IMR-90 (cell line): Measurements from ENCODE around the gene TBPL2. TPM values are rescaled to one million over a fixed set of nuclear protein-coding genes. Genes with fewer than 3 reads are reported as not detected.
"Not testable (repeated sequence)": the region's sequence is repeated elsewhere in the genome, so short reads cannot be mapped to it uniquely, and the experiment has no call there.

Experiments used
- ATAC-seq: fragments of 200-7000 bp; cut with Tn5 transposase; 2 replicates; pipeline ENCODE4 v1.9.1; 2020; ENCODE audit warnings: low read depth, mild to moderate bottlenecking, moderate library complexity
- BruUV-seq: library from RNA; stranded (reverse); fragments of 400-500 nt; replicated peaks from 2 replicates; lab custom pipeline; 2021; lab: Mats Ljungman, UMichigan
- CTCF ChIA-PET: fragments of 300-600 bp; formaldehyde crosslinking; extraction: SDS; loops from one replicate; lab custom pipeline; 2021; ENCODE audit warnings: antibody characterized with exemption; lab: Yijun Ruan, JAX
- POLR2A ChIA-PET: fragments of 300-600 bp; sonication (Branson Sonifier 250); formaldehyde crosslinking; loops from one replicate; lab custom pipeline; 2022; ENCODE audit warnings: antibody characterized with exemption; ENCODE audit not compliant: unreplicated experiment; lab: Charles Lee
- DNase-seq: peaks from one replicate; pipeline ENCODE4 v3.0.0; 2013
- H2AFZ ChIP-seq: replicated peaks from 2 replicates; pipeline ENCODE3; 2013; ENCODE audit warnings: low read length, mild to moderate bottlenecking; ENCODE audit not compliant: poor library complexity
- H2AK5ac ChIP-seq: 2 replicates; pipeline ENCODE4 v1.6.1; 2013; ENCODE audit warnings: low read depth, low read length, inconsistent platforms
- H2AK9ac ChIP-seq: replicated peaks from 2 replicates; pipeline ENCODE3; 2013; ENCODE audit warnings: mild to moderate bottlenecking, low read depth, low read length, moderate library complexity; ENCODE audit not compliant: poor library complexity
- H2BK120ac ChIP-seq: 2 replicates; pipeline ENCODE4 v1.6.1; 2013; ENCODE audit warnings: low read depth, low read length, inconsistent platforms
- H2BK15ac ChIP-seq: 3 replicates; pipeline ENCODE4 v1.6.1; 2013; ENCODE audit warnings: low read depth, low read length, inconsistent platforms
- H2BK20ac ChIP-seq: 2 replicates; pipeline ENCODE4 v1.6.1; 2013; ENCODE audit warnings: low read depth, mild to moderate bottlenecking, inconsistent platforms, low read length, moderate library complexity
- H2BK5ac ChIP-seq: 2 replicates; pipeline ENCODE4 v1.6.1; 2013; ENCODE audit warnings: mild to moderate bottlenecking, low read depth, low read length, inconsistent platforms; ENCODE audit not compliant: poor library complexity, severe bottlenecking
- H3K14ac ChIP-seq: replicated peaks from 2 replicates; pipeline ENCODE4 v1.6.1; 2013; ENCODE audit warnings: low read depth, low read length, inconsistent platforms
- H3K18ac ChIP-seq: 2 replicates; pipeline ENCODE4 v1.6.1; 2013; ENCODE audit warnings: low read depth, low read length, control low read depth
- H3K23ac ChIP-seq: 2 replicates; pipeline ENCODE4 v1.6.1; 2013; ENCODE audit warnings: low read depth, low read length, inconsistent platforms
- H3K27ac ChIP-seq: 2 replicates; pipeline ENCODE4 v1.5.1; 2013; ENCODE audit warnings: mild to moderate bottlenecking, control low read depth, low read length; ENCODE audit not compliant: insufficient read depth
- H3K27me3 ChIP-seq: 2 replicates; pipeline ENCODE4 v1.6.1; 2013; ENCODE audit warnings: low read length; ENCODE audit not compliant: control insufficient read depth, insufficient read depth
- H3K36me3 ChIP-seq: 2 replicates; pipeline ENCODE4 v1.6.1; 2013; ENCODE audit warnings: low read length, mixed read lengths; ENCODE audit not compliant: control insufficient read depth, insufficient read depth
- H3K4ac ChIP-seq: 2 replicates; pipeline ENCODE4 v1.6.1; 2013; ENCODE audit warnings: low read depth, low read length, inconsistent platforms
- H3K4me1 ChIP-seq: 2 replicates; pipeline ENCODE4 v1.6.1; 2013; ENCODE audit warnings: low read length, mixed read lengths; ENCODE audit not compliant: control insufficient read depth, insufficient read depth
- H3K4me2 ChIP-seq: 2 replicates; pipeline ENCODE4 v1.6.1; 2013; ENCODE audit warnings: low read depth, mild to moderate bottlenecking, control low read depth, low read length, moderate library complexity
- H3K4me3 ChIP-seq: 2 replicates; pipeline ENCODE4 v1.5.1; 2013; ENCODE audit warnings: low read depth, mild to moderate bottlenecking, control low read depth, low read length, moderate library complexity; ENCODE audit not compliant: insufficient read depth
- H3K56ac ChIP-seq: 2 replicates; pipeline ENCODE4 v1.6.1; 2013; ENCODE audit warnings: low read length, inconsistent platforms; ENCODE audit not compliant: insufficient read depth; ENCODE audit errors: extremely low read depth
- H3K79me1 ChIP-seq, 2 experiments: 2 replicates each; pipeline ENCODE4 v1.6.1; 2013; ENCODE audit warnings: low read length in 2 of 2, inconsistent platforms in 1 of 2, low read depth in 1 of 2
- H3K9ac ChIP-seq: 2 replicates; pipeline ENCODE4 v1.6.1; 2013; ENCODE audit warnings: low read depth, low read length, control low read depth
- H3K9me1 ChIP-seq: 2 replicates; pipeline ENCODE4 v1.6.1; 2013; ENCODE audit warnings: low read length, inconsistent platforms; ENCODE audit not compliant: insufficient read depth
- H3K9me3 ChIP-seq: 2 replicates; pipeline ENCODE4 v1.6.1; 2013; ENCODE audit warnings: low read length; ENCODE audit not compliant: control insufficient read depth, insufficient read depth
- H4K20me1 ChIP-seq: 2 replicates; pipeline ENCODE4 v1.6.1; 2013; ENCODE audit warnings: low read length, inconsistent platforms; ENCODE audit not compliant: insufficient read depth
- H4K5ac ChIP-seq: 2 replicates; pipeline ENCODE4 v1.6.1; 2013; ENCODE audit warnings: mild to moderate bottlenecking, low read depth, low read length, control low read depth
- H4K8ac ChIP-seq, 2 experiments: 2 replicates each; pipeline ENCODE4 v1.6.1; 2013; ENCODE audit warnings: low read depth in 2 of 2, low read length in 2 of 2, control low read depth in 1 of 2, inconsistent platforms in 1 of 2
- H4K91ac ChIP-seq: 2 replicates; pipeline ENCODE4 v1.6.1; 2013; ENCODE audit warnings: low read depth, low read length, inconsistent platforms; ENCODE audit not compliant: insufficient read depth
- CTCF ChIP-seq: conservative IDR thresholded peaks from 2 replicates; pipeline ENCODE4 v1.5.1; 2012; ENCODE audit warnings: mild to moderate bottlenecking, low read depth, low read length, improper control_type of control experiment
- WGBS, 2 experiments: methylation state at CpG; one replicate each; pipeline versions ENCODE4 v1.1.5 to v1.1.7; 2013; ENCODE audit warnings: missing lambda C conversion rate in 2 of 2; ENCODE audit not compliant: insufficient read length in 1 of 2; ENCODE audit errors: extremely low coverage in 2 of 2; 5-methylcytosine and 5-hydroxymethylcytosine counted together
- dilution Hi-C: fragments of 300-500 bp; cut with HindIII; formaldehyde crosslinking; loops from one replicate; pipeline ENCODE4 v1.14.3; 2018; ENCODE audit warnings: low sequenced_read_pairs; ENCODE audit not compliant: unreplicated experiment
- in situ Hi-C: fragments of 300-500 bp; cut with MboI; formaldehyde crosslinking; loops from 3 replicates; pipeline ENCODE4 v1.14.3; 2019; ENCODE audit warnings: low sequenced_read_pairs, inconsistent platforms, mixed read lengths
- intact Hi-C: fragments of 100-400 bp; cut with micrococcal nuclease; formaldehyde crosslinking; loops from 2 replicates; pipeline ENCODE4 v1.10.0; 2022
- polyA plus RNA-seq, 3 experiments: library from polyadenylated mRNA; depleted of rRNA; stranded (reverse); fragments of >200 nt; gene quantifications; 2 replicates each; pipeline ENCODE4 v1.2.3, GENCODE V29; 2012; ENCODE audit warnings: low replicate concordance in 1 of 3
- total RNA-seq: library from RNA; depleted of rRNA; stranded (reverse); fragments of >200 nt; gene quantifications from 2 replicates; pipeline ENCODE4 v1.2.3, GENCODE V29; 2012

The TBPL2 gene
- total and polyA plus RNA-seq, 2 of the 4 experiments (the other 2 are of a cell fraction) = not detected

- TF ChIP-seq CTCF = no peak
Measured at GRCh38 chr14:55383541-55384140, 56.8 kb downstream of the TBPL2 start (continued).

DNA sequence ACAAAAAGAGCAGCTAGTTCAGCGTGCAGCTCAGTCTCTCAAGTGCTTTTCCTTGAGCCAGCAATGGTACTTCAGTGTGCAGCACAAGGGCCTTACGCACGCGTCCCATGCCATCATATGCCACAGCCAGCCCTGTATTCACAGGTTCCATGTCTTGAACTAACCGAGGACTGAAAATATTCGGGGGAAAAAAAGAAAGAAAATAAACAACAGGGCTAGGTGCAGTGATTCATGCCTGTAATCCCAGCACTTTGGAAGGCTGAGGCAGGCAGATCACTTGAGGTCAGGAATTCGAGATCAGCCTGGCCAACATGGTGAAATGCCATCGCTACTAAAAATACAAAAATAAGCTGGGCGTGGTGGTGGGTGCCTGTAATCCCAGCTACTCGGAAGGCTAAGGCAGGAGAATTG, 57.4 kb downstream of the TBPL2 start:
- H2BK5ac ChIP-seq = peak overlapping the region; percentile 75
- peaks cover 28% of the 10 kb centered on the region for H3K36me3 ChIP-seq
- peaks cover 13% of the 10 kb centered on the region for H3K9me1 ChIP-seq
- H4K20me1 ChIP-seq, H3K56ac ChIP-seq, H2AK9ac ChIP-seq, intact Hi-C loops, H3K9ac ChIP-seq, H2AFZ ChIP-seq, H3K9me3 ChIP-seq, in situ Hi-C loops, BruUV-seq, dilution Hi-C loops, H3K27me3 ChIP-seq, H4K91ac ChIP-seq, POLR2A ChIA-PET, H3K4me3 ChIP-seq, H3K23ac ChIP-seq, H3K14ac ChIP-seq: not testable (repeated sequence)
- WGBS, 2 experiments = no CpG with 5 or more reads among the region's 10 CpGs
- peak overlapping the region; percentile 27 for H3K4me2 ChIP-seq
- peaks cover 3 to 23% of the 10 kb centered on the region in 2 experiments; a peak in 2 of 4 replicates for H3K79me1 ChIP-seq
- peak; percentile 57 for DNase-seq
- peaks cover 13% of the 10 kb centered on the region for H3K4me1 ChIP-seq
- H3K18ac ChIP-seq = peak overlapping the region; percentile 16; the same call in 1 of the 2 replicates
- H2AK5ac ChIP-seq = peak overlapping the region; percentile 83
- H2BK20ac ChIP-seq = peak overlapping the region; percentile 70
- H4K8ac ChIP-seq = peak overlapping the region in 1 of 2 experiments; percentile 80; a peak in 2 of 4 replicates
- CTCF ChIA-PET = interaction anchor here (0.6 to 2.5 kb wide), 2 partner anchors 29 to 171 kb away, joined by 6 to 7 read pairs; no protein-coding TSS in a partner anchor
- H4K5ac ChIP-seq = peak overlapping the region; percentile 9; the same call in 1 of the 2 replicates
- H2BK120ac ChIP-seq = peak overlapping the region; percentile 76; the same call in 1 of the 2 replicates
- H3K27ac ChIP-seq = peak overlapping the region; percentile 2
- ATAC-seq = peak; percentile 79
- H3K4ac ChIP-seq = peak overlapping the region; percentile 84
- peak overlapping the region; percentile 25; the same call in 1 of the 3 replicates for H2BK15ac ChIP-seq
